Activated naive CD4-positive, alpha-beta T cell treated with anti-CD3 and anti-CD28 coated beads, Interleukin-2, amount 50 U/mL, for 24 hours (primary cell): Measurements from ENCODE around the gene PPP5C.
A peak's percentile ranks its signal among the peaks of the same experiment; 100 is the strongest.
"Not testable (repeated sequence)": the region's sequence is repeated elsewhere in the genome, so short reads cannot be mapped to it uniquely, and the experiment has no call there.

Source experiments
- H3K27ac Mint-ChIP-seq: one replicate; pipeline ENCODE4 v1.8.0; 2021; ENCODE audit warnings: mild to moderate bottlenecking, mixed read lengths
- H3K27me3 Mint-ChIP-seq: one replicate; pipeline ENCODE4 v1.8.0; 2021; ENCODE audit warnings: mixed read lengths
- H3K36me3 Mint-ChIP-seq: one replicate; pipeline ENCODE4 v1.8.0; 2021; ENCODE audit warnings: mixed read lengths
- H3K4me1 Mint-ChIP-seq: one replicate; pipeline ENCODE4 v1.8.0; 2021; ENCODE audit warnings: mixed read lengths
- H3K4me3 Mint-ChIP-seq: one replicate; pipeline ENCODE4 v1.8.0; 2021; ENCODE audit warnings: mild to moderate bottlenecking, mixed read lengths
- H3K9me3 Mint-ChIP-seq: one replicate; pipeline ENCODE4 v1.8.0; 2021; ENCODE audit warnings: mixed read lengths

The PPP5C gene, protein sequence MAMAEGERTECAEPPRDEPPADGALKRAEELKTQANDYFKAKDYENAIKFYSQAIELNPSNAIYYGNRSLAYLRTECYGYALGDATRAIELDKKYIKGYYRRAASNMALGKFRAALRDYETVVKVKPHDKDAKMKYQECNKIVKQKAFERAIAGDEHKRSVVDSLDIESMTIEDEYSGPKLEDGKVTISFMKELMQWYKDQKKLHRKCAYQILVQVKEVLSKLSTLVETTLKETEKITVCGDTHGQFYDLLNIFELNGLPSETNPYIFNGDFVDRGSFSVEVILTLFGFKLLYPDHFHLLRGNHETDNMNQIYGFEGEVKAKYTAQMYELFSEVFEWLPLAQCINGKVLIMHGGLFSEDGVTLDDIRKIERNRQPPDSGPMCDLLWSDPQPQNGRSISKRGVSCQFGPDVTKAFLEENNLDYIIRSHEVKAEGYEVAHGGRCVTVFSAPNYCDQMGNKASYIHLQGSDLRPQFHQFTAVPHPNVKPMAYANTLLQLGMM

DNA sequence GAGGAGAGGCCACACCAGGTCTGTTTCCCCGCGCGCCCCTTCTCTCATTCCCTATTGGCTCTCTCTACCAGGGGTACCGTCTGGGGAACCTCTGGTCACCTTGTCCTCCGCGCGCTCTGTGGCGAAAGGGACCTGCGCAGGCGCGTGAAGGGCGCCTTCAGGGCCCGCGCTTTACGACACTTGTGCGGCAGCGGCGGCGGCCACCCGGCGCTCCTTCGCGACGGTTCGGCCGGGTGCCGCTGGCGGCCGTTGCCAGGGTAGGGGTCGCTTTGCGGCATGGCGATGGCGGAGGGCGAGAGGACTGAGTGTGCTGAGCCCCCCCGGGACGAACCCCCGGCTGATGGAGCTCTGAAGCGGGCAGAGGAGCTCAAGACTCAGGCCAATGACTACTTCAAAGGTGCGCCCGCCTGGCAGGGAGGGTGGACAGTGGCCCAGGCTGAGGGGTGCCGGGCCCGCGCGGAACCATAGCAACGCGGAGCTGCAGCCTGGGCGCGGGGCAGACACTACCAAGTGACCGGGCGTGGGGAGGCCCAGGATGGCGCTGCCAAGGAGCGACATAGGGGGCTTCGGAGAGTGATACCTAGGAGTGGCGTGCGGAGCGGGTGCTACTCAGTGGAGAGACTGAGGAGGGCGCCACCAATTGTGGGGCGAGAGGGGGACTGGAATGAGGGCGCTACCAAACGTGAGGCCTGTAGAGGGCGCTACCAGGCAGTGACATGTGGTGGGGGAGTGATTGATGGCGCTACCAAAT, at the start of gene PPP5C:
Gene PPP5C, plus strand, starts transcription at position 267 of the 751 bp plus-strand sequence. Its CDS starts 10 bp downstream, at position 277.
- Mint-ChIP-seq H3K27ac (peak within 1 kb of the TSS; percentile 91), H3K4me1 (peaks cover 53% of the 10 kb centered on the region), H3K36me3 (peaks cover 4% of the 10 kb centered on the region), H3K9me3 (no peaks in the 10 kb centered on the region), H3K27me3 (no peaks in the 10 kb centered on the region), H3K4me3 (peak within 1 kb of the TSS; percentile 96)

DNA sequence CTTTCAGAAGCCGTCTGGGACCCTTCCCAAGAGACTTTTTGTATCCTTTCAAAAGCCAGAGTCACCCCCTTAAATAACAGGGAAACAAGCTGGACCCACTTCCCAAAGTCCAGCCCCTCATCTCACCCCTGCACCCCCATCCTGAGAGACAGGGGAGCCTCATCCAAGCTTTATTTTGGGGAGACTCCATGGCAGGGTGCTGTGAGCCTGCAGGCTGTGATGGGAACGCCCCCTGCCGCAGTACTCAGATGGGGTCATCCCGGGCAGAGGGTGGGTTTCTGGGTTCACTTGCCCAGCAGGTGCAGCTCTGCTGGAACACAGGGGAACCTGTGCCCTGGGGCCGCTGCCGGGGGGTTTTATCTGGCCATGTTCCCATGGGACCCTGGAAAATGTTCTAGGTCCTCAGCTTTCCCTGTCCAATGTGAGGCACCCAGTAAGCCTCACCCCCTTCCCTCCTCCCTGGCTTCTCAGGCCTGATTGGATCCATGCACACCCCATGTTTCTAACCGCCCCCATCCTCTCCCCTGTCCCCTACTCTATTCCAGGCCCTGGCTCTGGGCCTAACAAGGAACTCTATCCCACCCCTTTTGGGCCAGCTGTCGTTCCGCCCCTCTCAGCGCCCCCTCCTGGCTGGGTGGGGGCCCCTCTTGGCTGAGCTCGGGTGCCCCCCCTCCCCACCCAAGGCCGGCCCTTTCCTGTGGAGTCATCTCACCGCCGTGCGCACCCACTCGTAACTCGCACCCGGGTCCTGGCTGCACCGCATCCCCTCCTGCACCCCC, 49.0 kb upstream of the PPP5C start:
- Mint-ChIP-seq H3K4me1 (no peaks in the 10 kb centered on the region), H3K27ac (no peak overlapping the region), H3K4me3 (no peak overlapping the region), H3K27me3 (peaks cover 19% of the 10 kb centered on the region), H3K9me3 (no peaks in the 10 kb centered on the region), H3K36me3 (no peaks in the 10 kb centered on the region)

DNA sequence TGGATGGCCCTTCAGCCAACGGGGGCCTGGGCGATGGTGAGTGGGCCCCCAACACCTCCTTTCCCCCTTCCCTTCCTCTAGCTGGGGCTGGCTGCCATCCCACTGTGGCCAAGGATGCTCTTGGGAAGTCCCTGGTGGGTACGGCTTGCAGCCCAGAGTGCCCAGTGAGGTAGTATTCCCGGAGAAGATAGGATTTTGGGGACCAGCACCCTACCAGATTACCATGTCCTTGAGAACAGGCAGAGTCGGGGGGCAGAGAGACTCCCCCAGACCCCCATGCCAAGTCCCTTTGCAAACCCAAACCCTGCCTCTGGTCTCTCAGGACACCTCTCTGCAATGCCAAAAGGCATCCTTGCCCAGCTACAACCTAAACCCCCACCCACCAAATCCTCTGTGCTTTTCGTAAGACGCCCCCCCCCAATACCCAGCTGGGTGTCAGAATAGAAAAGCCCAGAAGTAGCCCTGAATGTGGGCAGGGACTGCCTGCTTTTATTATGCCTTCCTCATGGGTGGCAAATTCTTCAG, 48.3 kb upstream of the PPP5C start:
- Mint-ChIP-seq H3K27ac (no peak overlapping the region), H3K36me3 (no peaks in the 10 kb centered on the region), H3K4me3 (no peak overlapping the region), H3K27me3 (peaks cover 19% of the 10 kb centered on the region), H3K4me1 (no peaks in the 10 kb centered on the region), H3K9me3 (no peaks in the 10 kb centered on the region)

DNA sequence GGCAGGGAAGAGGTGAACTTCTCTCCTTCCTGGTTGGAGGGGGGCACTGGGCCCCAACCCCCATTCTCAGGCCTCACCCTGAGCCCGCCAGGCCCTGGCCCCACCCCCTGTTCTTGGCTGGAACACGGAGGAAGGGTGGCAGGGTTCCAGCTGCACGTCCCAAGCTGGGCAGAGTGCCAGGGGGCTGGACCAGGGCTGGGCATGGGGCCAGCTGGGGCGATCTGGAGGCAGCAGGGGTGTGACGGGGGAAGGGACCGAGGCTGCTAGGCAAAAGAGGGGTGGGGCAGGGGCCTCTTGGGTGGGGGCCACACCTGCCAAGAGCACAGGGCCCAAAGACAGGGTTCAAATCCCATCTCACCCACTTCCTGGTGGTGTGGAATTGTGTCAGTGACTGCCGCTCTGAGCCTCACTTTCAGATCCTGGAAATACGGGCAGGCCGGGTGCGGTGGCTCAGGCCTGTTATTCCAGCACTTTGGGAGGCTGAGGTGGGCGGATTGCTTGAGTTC, 47.8 kb upstream of the PPP5C start:
- Mint-ChIP-seq H3K27me3 (peaks cover 19% of the 10 kb centered on the region), H3K4me3 (no peak overlapping the region), H3K4me1 (no peaks in the 10 kb centered on the region), H3K27ac (no peak overlapping the region), H3K36me3 (no peaks in the 10 kb centered on the region), H3K9me3 (no peaks in the 10 kb centered on the region)

DNA sequence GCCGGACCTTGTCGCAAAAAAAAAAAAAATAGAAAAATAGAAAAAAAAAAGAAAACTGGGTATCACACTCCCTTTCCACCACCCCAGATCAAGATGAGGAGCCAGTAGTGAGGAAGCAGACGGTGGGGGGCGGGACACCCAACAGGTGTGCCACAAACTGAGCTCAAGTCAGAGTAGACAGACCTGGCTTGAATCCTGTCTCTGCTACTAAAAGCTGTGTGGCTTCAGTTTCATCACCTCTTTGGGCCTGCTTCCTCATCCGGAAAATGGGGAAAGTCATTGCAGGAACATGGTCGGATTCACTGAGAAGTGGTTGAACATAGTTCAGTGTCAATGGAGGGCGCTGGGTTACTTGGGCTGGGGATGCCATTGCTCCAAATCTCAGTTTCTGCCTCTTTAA, 47.2 kb upstream of the PPP5C start:
- H3K27ac Mint-ChIP-seq: no peak overlapping the region
- H3K4me1 Mint-ChIP-seq: no peaks in the 10 kb centered on the region
- H3K9me3 Mint-ChIP-seq: no peaks in the 10 kb centered on the region
- peaks cover 15% of the 10 kb centered on the region for H3K27me3 Mint-ChIP-seq
- no peaks in the 10 kb centered on the region for H3K36me3 Mint-ChIP-seq
- no peak overlapping the region for H3K4me3 Mint-ChIP-seq

DNA sequence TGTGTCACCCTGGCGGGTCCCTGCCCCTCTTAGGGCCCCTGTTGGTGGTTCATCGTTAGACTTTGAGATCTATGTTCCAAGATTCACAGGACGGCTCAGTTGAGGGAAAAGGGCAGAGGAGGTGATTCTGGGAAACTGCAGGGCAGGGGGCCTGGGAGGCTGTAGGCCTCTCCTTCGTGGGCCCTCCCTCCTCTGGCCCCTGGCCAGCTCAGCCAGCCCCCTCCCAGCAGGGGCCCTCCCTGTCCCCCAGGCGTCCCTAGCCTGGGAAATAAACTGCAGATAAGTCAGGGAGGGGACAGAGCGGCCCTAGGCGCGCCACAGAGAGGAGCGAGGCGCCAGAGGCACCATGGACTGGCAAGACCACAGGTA, 43.6 kb upstream of the PPP5C start:
- H3K36me3 Mint-ChIP-seq: peaks cover 5% of the 10 kb centered on the region
- no peak overlapping the region for H3K27ac Mint-ChIP-seq
- H3K27me3 Mint-ChIP-seq: no peaks in the 10 kb centered on the region
- no peak overlapping the region for H3K4me3 Mint-ChIP-seq
- no peaks in the 10 kb centered on the region for H3K9me3 Mint-ChIP-seq
- no peaks in the 10 kb centered on the region for H3K4me1 Mint-ChIP-seq

DNA sequence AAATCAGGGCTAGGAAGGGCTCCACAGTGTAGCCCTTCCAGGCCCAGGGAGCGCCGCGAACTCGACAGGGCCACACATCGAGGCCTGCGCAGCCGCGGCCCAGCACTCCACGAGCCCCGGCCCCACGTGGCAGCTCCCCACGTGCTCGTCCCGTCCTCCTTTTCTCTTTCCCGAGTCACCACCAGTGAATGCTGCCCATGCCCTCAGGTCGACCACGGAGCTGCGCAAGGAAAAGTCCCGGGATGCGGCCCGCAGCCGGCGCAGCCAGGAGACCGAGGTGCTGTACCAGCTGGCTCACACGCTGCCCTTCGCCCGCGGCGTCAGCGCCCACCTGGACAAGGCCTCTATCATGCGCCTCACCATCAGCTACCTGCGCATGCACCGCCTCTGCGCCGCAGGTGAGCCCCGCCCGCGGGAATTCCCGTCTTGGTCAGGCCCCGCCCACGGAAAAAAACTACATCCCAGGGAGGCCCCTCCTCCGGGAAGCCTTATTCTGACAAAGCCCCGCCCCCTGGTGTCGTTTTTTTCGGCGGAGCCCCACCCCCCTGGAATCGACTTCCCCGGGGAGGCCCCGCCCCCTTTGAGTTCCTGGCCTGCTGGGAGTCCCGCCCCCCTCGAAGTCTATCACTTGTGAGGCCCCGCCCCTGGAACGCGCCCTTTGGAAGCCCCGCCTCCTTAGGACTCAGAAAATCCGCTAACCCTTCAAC, 43.0 kb upstream of the PPP5C start:
- Mint-ChIP-seq H3K4me3 (no peak overlapping the region), H3K27ac (no peak overlapping the region), H3K4me1 (no peaks in the 10 kb centered on the region), H3K36me3 (peaks cover 5% of the 10 kb centered on the region), H3K27me3 (no peaks in the 10 kb centered on the region), H3K9me3 (no peaks in the 10 kb centered on the region)

DNA sequence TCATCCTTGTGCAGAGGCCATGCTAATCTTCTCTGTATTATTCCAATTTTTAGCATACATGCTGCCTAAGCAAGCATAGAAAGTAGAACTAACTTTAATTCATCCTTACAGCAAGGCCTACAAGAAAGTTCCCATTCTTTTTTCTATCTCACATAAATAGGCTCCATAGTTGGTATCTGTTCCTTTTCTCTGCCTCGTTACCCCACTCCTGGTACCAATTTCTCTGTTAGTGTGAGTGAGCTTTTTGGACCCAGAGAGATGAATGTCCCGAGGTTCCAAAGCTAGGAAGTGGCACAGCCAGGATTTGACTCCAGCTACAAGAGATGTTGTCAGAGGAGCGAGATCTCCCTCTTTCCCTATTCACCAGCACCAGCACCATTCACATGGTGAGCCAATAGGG, 40.4 kb upstream of the PPP5C start:
- H3K4me1 Mint-ChIP-seq: no peaks in the 10 kb centered on the region
- H3K4me3 Mint-ChIP-seq: no peak overlapping the region
- no peak overlapping the region for H3K27ac Mint-ChIP-seq
- H3K36me3 Mint-ChIP-seq: peaks cover 5% of the 10 kb centered on the region
- H3K27me3 Mint-ChIP-seq: no peaks in the 10 kb centered on the region
- H3K9me3 Mint-ChIP-seq: no peaks in the 10 kb centered on the region

DNA sequence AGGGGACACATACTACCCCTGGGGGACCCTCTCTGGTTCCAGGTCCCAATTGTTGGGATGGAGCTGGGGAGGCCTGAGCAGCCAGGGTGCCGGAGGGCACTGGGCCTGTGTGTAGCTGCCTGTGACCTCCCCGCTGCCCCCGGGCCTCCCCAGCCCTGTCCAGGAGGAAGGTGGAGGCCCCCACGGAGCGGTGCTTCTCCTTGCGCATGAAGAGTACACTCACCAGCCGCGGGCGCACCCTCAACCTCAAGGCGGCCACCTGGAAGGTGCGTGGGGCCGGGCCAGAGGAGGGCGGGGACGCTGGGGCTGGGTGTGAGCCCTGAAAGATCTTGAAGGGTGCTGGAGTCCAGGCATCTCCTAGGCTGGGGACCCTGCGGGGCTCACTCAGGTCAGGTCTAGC, 38.4 kb upstream of the PPP5C start:
- Mint-ChIP-seq H3K9me3 (no peaks in the 10 kb centered on the region), H3K36me3 (peaks cover 5% of the 10 kb centered on the region), H3K4me3 (no peak overlapping the region), H3K27me3 (no peaks in the 10 kb centered on the region), H3K4me1 (no peaks in the 10 kb centered on the region), H3K27ac (no peak overlapping the region)

DNA sequence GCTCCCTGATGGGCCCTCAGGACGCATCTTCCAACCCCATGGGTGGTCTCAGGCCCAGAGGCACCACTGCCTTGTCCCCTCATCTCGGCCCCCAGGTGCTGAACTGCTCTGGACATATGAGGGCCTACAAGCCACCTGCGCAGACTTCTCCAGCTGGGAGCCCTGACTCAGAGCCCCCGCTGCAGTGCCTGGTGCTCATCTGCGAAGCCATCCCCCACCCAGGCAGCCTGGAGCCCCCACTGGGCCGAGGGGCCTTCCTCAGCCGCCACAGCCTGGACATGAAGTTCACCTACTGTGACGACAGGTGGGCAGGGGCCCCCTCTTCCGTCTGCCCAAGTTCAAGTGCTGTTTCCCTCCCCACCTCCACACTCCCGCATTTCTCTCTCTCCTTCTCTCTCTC, 37.8 kb upstream of the PPP5C start:
- Mint-ChIP-seq H3K9me3 (no peaks in the 10 kb centered on the region), H3K27ac (no peak overlapping the region), H3K4me1 (no peaks in the 10 kb centered on the region), H3K4me3 (no peak overlapping the region), H3K27me3 (no peaks in the 10 kb centered on the region), H3K36me3 (peaks cover 5% of the 10 kb centered on the region)

DNA sequence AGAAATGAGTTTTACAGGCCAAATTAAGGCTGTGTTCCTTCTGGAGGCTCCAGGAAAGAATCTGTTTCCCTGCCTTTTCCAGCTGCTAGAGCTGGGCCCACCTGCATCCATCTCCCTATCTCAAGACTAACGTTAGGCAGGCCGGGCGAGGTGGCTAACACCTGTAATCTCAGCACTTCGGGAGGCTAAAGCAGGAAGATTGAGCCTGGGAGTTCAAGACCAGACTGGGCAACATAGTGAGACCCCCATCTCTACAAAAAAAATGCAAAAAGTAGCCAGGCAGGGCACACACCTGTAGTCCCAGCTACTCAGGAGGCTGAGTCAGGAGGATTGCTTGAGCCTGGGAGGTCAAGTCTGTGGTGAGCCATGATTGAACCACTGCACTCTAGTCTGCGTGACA, 35.4 kb upstream of the PPP5C start:
- Mint-ChIP-seq H3K27ac (no peak overlapping the region), H3K36me3 (peaks cover 2% of the 10 kb centered on the region)

DNA sequence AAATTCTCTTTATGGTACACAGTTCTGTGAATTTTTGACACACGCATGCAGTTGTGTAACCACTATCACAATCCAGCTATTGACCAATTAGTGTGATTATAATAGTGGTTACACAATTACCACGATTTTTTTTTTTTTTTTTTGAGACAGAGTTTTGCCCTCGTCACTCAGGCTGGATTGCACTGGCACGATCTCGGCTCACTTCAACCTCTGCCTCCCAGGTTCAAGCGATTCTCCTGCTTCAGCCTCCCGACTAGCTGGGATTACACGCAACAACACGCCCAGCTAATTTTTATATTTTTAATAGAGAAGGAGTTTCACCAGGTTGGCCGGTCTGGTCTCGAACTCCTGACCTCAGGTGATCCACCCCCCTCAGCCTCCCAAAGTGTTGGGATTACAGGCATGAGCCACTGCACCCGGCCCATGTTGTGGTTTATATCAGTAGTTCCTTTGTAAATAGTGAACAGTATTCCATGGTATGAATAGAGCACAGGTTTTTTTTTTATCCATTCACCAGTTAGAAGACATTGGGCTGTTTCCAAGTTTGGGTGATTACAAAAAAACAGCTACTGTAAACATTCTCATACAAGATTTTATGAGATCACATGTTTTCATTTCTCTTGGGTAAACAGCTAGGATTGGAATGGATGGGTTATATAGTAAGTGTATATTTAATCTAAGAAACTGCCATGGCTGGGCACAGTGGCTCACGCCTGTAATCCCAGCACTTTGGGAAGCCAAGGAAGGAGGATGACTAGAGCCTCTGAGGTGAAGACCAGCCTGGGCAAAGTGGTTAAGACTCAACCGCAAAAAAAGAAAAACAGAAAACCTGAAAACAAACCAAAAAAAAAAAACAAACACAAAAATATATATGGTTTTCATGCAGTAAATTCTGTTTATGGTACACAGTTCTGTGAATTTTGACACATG, 33.1 kb upstream of the PPP5C start:
- H3K27me3 Mint-ChIP-seq, H3K36me3 Mint-ChIP-seq, H3K27ac Mint-ChIP-seq, H3K4me3 Mint-ChIP-seq, H3K4me1 Mint-ChIP-seq, H3K9me3 Mint-ChIP-seq: not testable (repeated sequence)

More for the DNA sequence above, 35.4 kb upstream of the PPP5C start:
- Mint-ChIP-seq H3K9me3 (no peaks in the 10 kb centered on the region), H3K4me1 (no peaks in the 10 kb centered on the region), H3K4me3 (no peak overlapping the region), H3K27me3 (no peaks in the 10 kb centered on the region)

DNA sequence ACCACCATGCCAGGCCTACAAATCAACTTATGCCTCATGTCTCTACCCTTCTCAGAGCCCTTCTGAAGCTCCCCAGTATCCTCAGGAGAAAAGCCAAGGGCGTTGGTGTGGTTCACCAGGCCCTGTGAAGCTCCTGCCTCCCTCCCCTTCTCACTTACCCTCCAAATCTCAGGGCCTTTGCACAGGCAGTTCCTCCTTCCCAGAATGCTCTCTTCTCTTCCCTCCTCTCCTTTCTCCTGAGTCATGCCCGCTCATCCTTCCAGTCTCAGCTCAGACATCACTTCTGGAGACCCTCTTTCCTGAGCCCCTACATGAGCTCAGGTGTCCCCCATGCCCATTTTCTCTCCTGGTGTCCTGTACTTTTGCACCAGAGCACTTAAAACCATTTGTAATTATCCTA, 29.5 kb upstream of the PPP5C start:
- Mint-ChIP-seq H3K4me1 (no peaks in the 10 kb centered on the region), H3K36me3 (no peaks in the 10 kb centered on the region), H3K27ac (peak overlapping the region; percentile 72), H3K9me3 (no peaks in the 10 kb centered on the region), H3K27me3 (no peaks in the 10 kb centered on the region), H3K4me3 (no peak overlapping the region)

DNA sequence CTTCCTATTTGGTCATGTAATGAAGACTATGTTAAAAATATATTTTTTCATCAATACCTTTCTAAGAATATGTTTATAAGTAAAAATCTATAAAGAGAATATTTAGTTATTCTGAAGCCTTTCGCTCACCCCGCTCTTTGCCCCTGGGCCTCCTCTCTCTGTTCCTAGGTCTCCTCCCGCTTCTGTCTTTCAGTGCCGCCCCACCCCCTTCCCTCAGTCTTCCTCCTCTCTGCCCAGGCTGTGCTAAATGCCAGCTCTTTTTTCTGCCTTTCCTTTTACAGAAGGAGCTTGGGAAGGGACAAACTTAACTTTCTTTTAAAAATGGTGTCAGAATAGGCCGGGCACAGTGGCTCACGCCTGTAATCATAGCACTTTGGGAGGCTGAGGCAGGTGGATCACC, 27.3 kb upstream of the PPP5C start:
- Mint-ChIP-seq H3K4me3 (no peak overlapping the region), H3K9me3 (no peaks in the 10 kb centered on the region), H3K4me1 (no peaks in the 10 kb centered on the region), H3K27me3 (no peaks in the 10 kb centered on the region), H3K27ac (no peak overlapping the region), H3K36me3 (no peaks in the 10 kb centered on the region)
